Measurements from ENCODE around the gene GABRD. TPM values are rescaled to one million over a fixed set of nuclear protein-coding genes. Genes with fewer than 3 reads are reported as not detected.

Gene GABRD
- total and polyA plus RNA-seq, 2 of the 13 experiments (the other 11 are each of a cell fraction or from before 2014, with no cell fraction given): not detected

- TF ChIP-seq, protein P1, sequence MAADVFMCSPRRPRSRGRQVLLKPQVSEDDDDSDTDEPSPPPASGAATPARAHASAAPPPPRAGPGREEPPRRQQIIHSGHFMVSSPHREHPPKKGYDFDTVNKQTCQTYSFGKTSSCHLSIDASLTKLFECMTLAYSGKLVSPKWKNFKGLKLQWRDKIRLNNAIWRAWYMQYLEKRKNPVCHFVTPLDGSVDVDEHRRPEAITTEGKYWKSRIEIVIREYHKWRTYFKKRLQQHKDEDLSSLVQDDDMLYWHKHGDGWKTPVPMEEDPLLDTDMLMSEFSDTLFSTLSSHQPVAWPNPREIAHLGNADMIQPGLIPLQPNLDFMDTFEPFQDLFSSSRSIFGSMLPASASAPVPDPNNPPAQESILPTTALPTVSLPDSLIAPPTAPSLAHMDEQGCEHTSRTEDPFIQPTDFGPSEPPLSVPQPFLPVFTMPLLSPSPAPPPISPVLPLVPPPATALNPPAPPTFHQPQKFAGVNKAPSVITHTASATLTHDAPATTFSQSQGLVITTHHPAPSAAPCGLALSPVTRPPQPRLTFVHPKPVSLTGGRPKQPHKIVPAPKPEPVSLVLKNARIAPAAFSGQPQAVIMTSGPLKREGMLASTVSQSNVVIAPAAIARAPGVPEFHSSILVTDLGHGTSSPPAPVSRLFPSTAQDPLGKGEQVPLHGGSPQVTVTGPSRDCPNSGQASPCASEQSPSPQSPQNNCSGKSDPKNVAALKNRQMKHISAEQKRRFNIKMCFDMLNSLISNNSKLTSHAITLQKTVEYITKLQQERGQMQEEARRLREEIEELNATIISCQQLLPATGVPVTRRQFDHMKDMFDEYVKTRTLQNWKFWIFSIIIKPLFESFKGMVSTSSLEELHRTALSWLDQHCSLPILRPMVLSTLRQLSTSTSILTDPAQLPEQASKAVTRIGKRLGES (CRISPR knock-in tag; IDR thresholded peaks at IDR 0.05; ENCODE audit: borderline replicate concordance): no peak
- TF ChIP-seq, protein P2, sequence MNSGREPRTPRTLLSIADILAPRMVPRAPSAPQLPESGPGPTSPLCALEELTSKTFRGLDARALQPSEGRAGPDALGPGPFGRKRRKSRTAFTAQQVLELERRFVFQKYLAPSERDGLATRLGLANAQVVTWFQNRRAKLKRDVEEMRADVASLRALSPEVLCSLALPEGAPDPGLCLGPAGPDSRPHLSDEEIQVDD (CRISPR knock-in tag; IDR thresholded peaks at IDR 0.05; ENCODE audit: borderline replicate concordance): no peak
- no peak for TF ChIP-seq HHEX (CRISPR knock-in tag; IDR thresholded peaks at IDR 0.05)
- no peak for TF ChIP-seq RAD51 (IDR thresholded peaks at IDR 0.05; ENCODE audit: borderline replicate concordance)
- TF ChIP-seq ATF5 (CRISPR knock-in tag; IDR thresholded peaks at IDR 0.05; ENCODE audit: low read depth): no peak
- no peak for TF ChIP-seq ZNF234 (CRISPR knock-in tag; conservative IDR thresholded peaks at IDR 0.05)
- TF ChIP-seq NFE2L2 (IDR thresholded peaks at IDR 0.05; ENCODE audit: low read length): no peak
- no peak for TF ChIP-seq GZF1 (CRISPR knock-in tag; IDR thresholded peaks at IDR 0.05)
- no peak for TF ChIP-seq CENPT (CRISPR knock-in tag; IDR thresholded peaks at IDR 0.05; ENCODE audit: low read depth)
- TF ChIP-seq ZBTB7B (CRISPR knock-in tag; IDR thresholded peaks at IDR 0.05): no peak
- TF ChIP-seq XRCC5 (optimal IDR thresholded peaks at IDR 0.05; ENCODE audit: low read length): peak; percentile 74
Observed at GRCh38 chr1:2044510-2045319, 25.6 kb downstream of the GABRD start (continued).

Data from HepG2 (cell line).